Rectal smooth muscle tissue (tissue), 1 donor: ENCODE measurements around the gene MYBPHL.

Experiments
- H3K27ac ChIP-seq: one replicate; pipeline ENCODE4 v1.7.0; 2013; ENCODE audit warnings: low read depth, low read length, inconsistent platforms
- H3K27me3 ChIP-seq: one replicate; pipeline ENCODE4 v1.7.0; 2013; ENCODE audit warnings: low read length; ENCODE audit not compliant: control insufficient read depth, insufficient read depth
- H3K36me3 ChIP-seq: one replicate; pipeline ENCODE4 v1.7.0; 2013; ENCODE audit warnings: low read length; ENCODE audit not compliant: control insufficient read depth, insufficient read depth
- H3K4me1 ChIP-seq: one replicate; pipeline ENCODE4 v1.7.0; 2013; ENCODE audit warnings: low read length; ENCODE audit not compliant: control insufficient read depth, insufficient read depth
- H3K4me3 ChIP-seq: one replicate; pipeline ENCODE4 v1.7.0; 2013; ENCODE audit warnings: low read length
- H3K9ac ChIP-seq: one replicate; pipeline ENCODE4 v1.7.0; 2013; ENCODE audit warnings: low read length

The MYBPHL gene

DNA sequence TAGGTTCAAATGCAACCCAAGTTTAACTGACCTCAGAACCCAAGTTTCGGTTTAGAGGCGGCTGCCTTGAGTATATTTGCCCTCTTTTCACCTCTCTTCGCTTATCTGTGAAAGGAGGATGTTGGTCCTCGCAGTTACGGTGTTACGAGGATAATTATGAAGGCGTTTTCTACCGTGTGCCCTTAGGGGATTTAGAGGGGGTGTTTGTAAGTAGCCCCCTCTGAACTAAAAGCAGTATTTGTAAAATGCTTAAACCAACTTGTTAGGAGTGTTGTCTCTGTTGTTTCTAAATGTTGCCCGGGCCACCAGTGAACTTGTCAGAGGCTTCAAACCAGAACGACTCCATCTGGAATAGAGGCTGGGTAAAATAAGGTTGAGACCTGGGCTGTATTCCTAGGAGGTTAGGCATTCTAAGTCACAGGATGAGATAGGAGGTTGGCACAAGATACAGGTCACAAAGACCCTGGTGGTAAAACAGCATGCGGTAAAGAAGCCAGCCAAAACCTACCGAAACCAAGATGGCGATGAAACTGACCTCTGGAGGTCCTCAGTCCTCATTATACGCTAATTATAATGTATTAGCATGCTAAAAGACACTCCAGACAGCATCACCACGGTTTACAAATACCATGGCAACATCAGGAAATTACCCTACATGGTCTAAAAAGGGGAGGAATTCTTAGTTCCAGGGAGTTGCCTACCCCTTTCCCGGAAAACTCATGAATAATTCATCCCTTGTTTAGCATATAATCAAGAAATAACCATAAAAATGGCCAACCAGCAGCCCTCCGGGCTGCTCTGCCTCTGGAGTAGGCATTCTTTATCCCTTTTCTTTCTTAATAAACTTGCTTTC, 22.8 kb downstream of the MYBPHL start:
- peak overlapping the region; percentile 80 for H3K9ac ChIP-seq
- H3K27ac ChIP-seq: peak overlapping the region; percentile 89
- no peaks in the 10 kb centered on the region for H3K36me3 ChIP-seq
- peaks cover 6% of the 10 kb centered on the region for H3K4me1 ChIP-seq
- peak overlapping the region; percentile 86 for H3K4me3 ChIP-seq
- H3K27me3 ChIP-seq: no peaks in the 10 kb centered on the region

DNA sequence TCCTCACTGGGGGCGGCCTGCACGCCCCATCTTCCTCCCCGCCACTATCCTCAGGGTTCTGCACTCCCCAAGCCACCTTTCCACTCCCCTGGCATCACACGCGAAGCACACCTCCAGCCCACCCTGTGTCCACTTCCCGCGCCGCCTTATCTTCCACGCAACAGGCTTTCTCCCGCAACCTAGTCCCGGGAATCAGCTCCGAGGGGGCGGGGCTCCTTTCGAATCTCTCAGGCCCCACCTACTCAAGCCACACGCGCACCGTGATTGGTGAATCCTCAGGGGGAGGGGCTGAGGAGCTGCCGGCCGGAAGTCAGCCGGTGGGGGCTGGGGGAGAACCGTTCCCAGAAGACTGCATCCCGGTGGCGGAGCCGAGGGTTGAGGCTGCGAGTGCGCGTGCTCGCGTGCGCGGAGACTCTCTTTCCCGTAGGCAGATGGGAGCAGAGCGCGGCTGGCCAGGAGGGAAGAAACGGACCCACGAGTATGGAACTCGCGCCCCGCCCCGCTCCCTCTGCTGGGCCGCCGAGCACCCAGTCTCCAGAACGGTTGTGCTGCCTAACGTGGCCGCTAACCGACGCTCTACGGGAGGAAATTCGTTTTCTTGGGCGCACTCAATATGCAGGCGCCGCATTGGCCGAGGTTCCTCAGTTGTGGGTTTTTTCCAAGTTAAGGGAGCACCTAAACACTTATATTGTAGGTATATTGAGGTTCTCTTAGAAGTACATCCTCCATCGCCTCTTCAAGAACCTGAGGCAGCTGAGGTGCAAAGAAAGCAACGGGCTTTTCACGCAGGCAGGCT, 23.7 kb downstream of the MYBPHL start, which contains the start of gene PSRC1:
Gene PSRC1, minus strand, starts transcription at position 194 of the 796 bp plus-strand sequence.
- H3K9ac ChIP-seq: peak within 1 kb of the TSS; percentile 80
- H3K27ac ChIP-seq: peak within 1 kb of the TSS; percentile 89
- H3K4me1 ChIP-seq: peaks cover 6% of the 10 kb centered on the region
- no peaks in the 10 kb centered on the region for H3K27me3 ChIP-seq
- H3K4me3 ChIP-seq: peak within 1 kb of the TSS; percentile 86
- H3K36me3 ChIP-seq: no peaks in the 10 kb centered on the region

DNA sequence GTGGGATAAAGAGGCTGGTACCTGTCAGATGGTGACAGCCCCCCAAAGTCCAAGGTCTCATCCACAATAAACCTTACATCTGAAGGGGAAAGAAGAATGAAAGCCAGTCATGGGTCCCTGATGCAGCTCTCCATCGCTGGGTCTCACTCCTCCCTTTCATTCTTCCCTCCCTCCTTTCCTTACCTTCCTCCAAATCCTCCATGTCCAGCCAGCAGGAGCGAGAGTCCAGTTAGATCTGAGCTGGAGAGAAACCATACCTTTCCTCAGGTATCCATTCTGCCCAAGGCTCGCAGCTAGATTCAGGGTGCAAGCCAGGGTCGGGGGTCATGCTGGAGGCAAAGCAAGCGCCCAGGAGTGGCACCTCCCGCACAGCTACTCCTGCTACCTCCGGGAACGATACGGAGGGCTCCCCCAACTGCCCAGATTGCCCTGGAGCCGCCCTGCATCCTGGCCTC, 24.3 kb downstream of the MYBPHL start:
- H3K27me3 ChIP-seq: no peaks in the 10 kb centered on the region
- H3K27ac ChIP-seq: peak overlapping the region; percentile 89
- peak overlapping the region; percentile 86 for H3K4me3 ChIP-seq
- H3K9ac ChIP-seq: peak overlapping the region; percentile 22
- H3K36me3 ChIP-seq: no peaks in the 10 kb centered on the region
- H3K4me1 ChIP-seq: peaks cover 6% of the 10 kb centered on the region

DNA sequence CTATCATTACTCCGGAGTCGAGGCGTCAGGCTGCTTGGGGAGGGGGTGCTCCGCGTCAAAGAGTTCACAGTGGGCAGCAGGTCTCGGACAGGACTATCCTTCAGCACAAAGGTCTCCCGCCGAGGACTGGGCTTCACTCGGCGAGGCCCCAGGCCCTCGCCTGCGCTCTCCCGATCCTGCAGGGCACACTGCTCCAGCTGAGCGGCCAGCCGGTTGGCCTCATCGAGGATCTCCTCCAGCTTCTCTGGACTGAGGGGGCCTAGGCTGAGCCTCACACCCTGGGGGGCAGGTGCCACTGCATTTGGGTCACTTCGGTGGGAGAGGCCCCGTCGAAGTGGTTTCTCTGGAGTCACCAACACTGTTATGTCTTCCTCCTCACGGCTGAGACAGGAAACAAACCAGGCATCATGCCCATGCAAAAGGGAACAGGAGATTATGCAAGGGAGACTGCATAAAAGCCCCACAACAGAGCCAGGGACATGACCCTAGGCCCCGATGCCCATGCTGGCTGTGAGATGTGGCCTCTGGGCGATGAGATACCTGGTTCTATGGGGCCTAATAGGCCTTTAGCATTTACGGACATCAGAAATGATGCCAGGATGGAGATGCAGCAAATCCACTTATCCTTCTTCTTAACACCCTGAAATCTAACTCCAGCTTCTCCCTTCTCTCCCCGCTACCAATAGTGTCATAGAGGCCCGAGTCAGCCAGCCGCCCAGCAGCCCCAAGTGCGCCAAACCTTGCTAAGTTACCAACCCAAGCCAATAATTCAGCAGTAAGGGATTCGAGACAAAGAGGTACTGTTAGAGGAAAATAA, 24.9 kb downstream of the MYBPHL start:
- peak overlapping the region; percentile 86 for H3K4me3 ChIP-seq

DNA sequence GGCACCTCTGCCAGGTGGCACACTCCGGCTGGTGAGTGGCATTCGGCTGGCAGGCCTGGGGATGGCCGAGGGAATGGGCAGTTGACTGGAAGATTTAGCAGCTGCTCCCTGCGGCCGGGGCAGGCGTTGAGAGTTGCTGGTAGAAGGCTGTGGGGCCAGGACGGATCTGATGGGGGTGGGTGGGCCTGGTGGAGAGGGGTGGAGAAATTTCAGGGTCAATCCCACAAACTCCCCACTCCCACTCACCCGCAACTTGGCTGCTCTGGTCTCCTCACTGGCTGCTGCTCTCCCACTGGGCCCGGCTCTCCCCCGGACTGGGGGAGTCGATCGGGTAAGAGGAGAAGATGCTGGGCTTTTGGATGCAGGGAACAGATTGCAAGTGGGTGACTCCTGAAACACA, 25.9 kb downstream of the MYBPHL start:
- Histone ChIP-seq H3K36me3 (no peaks in the 10 kb centered on the region), H3K9ac (no peak overlapping the region), H3K4me1 (peaks cover 6% of the 10 kb centered on the region), H3K27ac (no peak overlapping the region), H3K27me3 (no peaks in the 10 kb centered on the region), H3K4me3 (no peak overlapping the region)

More for the DNA sequence above, 24.9 kb downstream of the MYBPHL start:
- Histone ChIP-seq H3K9ac (no peak overlapping the region), H3K27me3 (no peaks in the 10 kb centered on the region), H3K36me3 (no peaks in the 10 kb centered on the region), H3K4me1 (peaks cover 6% of the 10 kb centered on the region), H3K27ac (no peak overlapping the region)

DNA sequence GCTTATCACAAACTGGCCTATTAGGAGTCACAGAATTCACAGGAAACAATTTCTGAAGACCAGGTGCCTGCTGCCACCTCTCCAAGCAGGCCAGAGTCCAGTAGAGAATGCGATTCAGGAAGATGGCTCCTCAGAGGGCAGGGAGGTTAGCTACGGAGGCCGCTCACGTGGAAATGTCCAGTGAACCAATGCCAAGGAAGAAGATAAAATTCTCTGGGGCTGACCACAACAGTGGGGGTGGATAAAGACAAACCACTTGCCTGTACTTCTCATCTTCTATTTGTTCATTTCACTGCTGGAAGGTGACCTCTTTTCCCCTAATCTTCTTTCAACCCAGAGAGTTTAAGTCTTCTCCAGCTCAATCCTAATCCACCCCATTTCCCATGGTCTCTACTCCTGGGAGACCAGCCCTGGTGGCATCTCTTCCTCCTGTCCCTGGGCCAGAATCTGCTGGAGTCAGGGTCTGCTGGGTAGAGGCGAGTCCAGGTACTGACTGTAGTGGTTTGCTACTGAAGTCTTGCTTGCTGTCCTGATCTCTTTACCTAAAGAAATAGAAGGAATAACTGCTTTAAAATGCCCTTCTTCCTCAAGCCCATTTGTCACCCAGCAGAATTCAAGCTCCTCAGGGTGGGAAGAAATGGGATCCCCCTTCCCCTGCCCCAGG, 27.1 kb downstream of the MYBPHL start:
- Histone ChIP-seq H3K4me1 (peaks cover 6% of the 10 kb centered on the region), H3K36me3 (no peaks in the 10 kb centered on the region), H3K4me3 (no peak overlapping the region), H3K9ac (no peak overlapping the region), H3K27me3 (no peaks in the 10 kb centered on the region), H3K27ac (no peak overlapping the region)

DNA sequence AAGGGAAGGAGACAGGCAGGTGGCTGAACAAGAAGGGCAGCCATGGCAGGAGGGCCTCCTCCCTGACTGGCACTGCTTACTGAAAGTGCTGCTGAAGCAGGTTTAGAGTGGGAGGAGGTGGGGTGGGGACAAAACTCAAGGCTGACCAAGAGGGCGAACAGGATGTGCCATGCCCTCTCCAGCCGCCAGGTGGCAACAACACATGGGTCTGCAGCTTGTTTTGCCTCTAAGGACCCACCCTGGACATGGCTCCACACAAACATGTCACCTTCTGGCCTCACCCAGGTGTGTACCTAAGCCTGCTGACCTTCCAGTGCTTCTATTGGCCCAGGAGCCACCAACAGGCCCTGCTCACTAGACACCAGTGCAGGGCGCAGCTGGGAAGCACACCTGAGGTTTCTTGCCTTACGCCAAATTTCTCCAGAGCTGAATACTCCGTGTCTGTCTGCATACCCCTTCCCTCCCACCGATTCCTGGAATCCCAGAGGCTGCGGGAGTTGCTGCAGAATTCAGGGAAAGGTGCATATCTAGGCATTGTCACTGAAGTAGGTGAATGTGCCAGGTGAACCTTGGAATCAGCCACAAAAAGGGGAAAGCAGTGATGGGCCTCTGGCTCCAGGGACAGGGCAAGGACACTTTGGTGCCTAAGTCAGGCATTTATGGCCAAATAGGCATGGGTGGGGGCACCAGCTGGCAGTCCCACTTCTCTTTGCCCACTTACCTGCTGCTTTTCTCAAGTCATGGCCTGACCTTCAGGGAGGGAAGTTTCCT, 29.2 kb downstream of the MYBPHL start:
- Histone ChIP-seq H3K4me1 (no peaks in the 10 kb centered on the region), H3K4me3 (no peak overlapping the region), H3K9ac (no peak overlapping the region), H3K27ac (no peak overlapping the region), H3K27me3 (no peaks in the 10 kb centered on the region), H3K36me3 (no peaks in the 10 kb centered on the region)

DNA sequence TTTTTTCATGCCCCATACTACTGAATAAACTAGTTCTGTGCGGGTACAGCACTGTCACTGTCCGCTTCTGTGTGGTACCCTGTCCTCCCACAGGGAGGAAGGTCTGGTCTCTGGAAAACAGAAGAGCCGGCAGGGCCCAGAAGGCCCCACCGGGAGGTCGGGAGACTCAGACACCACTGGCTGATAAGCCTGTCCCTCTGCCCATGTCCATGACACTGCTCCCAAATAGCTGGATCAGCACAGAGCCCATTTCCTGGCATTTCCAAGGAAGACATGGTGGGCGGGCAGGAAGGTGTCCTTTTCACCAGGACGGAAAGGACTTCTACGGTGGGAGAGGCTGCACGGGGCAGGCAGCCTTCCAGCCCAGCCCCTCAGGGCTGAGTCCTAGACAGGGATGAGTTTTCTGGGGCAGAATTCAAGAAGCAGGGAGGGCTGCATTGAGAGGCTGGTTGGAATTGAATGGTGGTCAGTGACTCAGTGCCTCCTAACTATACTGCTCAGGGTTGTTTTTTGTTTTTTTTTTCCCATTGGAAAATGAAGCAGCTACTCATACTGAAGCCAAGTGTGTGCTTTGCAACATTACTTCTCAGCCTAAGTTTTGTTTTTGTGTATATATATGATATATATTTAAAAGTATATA, 31.0 kb downstream of the MYBPHL start:
- Histone ChIP-seq H3K4me3 (no peak overlapping the region), H3K27ac (no peak overlapping the region), H3K36me3 (no peaks in the 10 kb centered on the region)

DNA sequence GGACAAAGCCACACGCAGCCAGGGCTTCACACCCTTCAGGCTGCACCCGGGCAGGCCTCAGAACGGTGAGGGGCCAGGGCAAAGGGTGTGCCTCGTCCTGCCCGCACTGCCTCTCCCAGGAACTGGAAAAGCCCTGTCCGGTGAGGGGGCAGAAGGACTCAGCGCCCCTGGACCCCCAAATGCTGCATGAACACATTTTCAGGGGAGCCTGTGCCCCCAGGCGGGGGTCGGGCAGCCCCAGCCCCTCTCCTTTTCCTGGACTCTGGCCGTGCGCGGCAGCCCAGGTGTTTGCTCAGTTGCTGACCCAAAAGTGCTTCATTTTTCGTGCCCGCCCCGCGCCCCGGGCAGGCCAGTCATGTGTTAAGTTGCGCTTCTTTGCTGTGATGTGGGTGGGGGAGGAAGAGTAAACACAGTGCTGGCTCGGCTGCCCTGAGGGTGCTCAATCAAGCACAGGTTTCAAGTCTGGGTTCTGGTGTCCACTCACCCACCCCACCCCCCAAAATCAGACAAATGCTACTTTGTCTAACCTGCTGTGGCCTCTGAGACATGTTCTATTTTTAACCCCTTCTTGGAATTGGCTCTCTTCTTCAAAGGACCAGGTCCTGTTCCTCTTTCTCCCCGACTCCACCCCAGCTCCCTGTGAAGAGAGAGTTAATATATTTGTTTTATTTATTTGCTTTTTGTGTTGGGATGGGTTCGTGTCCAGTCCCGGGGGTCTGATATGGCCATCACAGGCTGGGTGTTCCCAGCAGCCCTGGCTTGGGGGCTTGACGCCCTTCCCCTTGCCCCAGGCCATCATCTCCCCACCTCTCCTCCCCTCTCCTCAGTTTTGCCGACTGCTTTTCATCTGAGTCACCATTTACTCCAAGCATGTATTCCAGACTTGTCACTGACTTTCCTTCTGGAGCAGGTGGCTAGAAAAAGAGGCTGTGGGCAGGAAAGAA, 32.0 kb downstream of the MYBPHL start:
- H3K4me3 ChIP-seq: no peak overlapping the region
- no peaks in the 10 kb centered on the region for H3K4me1 ChIP-seq
- H3K9ac ChIP-seq: no peak overlapping the region
- no peaks in the 10 kb centered on the region for H3K27me3 ChIP-seq
- H3K27ac ChIP-seq: no peak overlapping the region
- H3K36me3 ChIP-seq: no peaks in the 10 kb centered on the region

More for the DNA sequence above, 31.0 kb downstream of the MYBPHL start:
- Histone ChIP-seq H3K9ac (no peak overlapping the region), H3K27me3 (no peaks in the 10 kb centered on the region), H3K4me1 (no peaks in the 10 kb centered on the region)

DNA sequence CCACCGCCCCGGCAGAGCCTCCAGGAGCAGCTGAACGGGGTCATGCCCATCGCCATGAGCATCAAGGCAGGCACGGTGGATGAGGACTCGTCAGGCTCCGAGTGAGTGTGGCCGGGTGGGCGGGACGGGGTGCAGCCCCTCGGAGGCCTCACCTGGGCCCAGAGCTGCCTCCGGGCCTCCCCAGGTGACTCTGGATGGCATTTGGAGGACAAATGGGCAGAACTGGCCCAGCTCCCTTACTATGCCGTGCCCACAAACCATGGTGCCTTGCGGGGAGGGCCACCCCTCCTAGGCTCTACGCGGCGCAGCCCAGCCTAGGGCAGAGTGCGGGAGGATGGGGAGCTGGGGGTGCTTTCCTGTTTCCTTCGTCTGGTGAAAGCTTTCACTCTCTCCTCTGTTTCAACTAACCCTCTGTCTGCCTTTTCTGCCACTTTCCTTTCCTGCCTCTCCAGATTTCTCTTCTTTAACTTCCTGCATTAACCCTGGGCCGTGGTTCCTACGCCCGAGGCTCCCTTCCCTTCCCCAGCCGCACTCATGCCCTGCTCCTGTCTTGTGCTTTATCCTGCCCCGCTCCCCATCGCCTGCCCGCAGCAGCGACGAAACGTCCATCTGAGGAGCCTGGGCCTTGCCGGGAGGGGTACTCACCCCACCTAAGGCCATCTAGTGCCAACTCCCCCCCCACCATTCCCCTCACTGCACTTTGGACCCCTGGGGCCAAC, 33.1 kb downstream of the MYBPHL start:
- Histone ChIP-seq H3K9ac (no peak overlapping the region), H3K27ac (no peak overlapping the region), H3K36me3 (no peaks in the 10 kb centered on the region), H3K4me3 (no peak overlapping the region), H3K4me1 (no peaks in the 10 kb centered on the region), H3K27me3 (no peaks in the 10 kb centered on the region)
